Erythroblast (primary cell): ENCODE results near the gene PRSS48.
"Not testable (repeated sequence)": the region's sequence is repeated elsewhere in the genome, so short reads cannot be mapped to it uniquely, and the experiment has no call there.

Experiments used
- DNase-seq, 2 experiments: peaks; one replicate each; lab custom pipeline; 2025; lab: John Stamatoyannopoulos, UW
- GATA1 ChIP-seq: IDR thresholded peaks from 2 replicates; pipeline ENCODE4 v1.6.1; 2011; ENCODE audit warnings: low read depth, mild to moderate bottlenecking, control low read depth, low read length, moderate library complexity
- POLR2A ChIP-seq: IDR thresholded peaks from 2 replicates; pipeline ENCODE4 v1.6.1; 2011; ENCODE audit warnings: mild to moderate bottlenecking, low read length

PRSS48 gene

GRCh38 chr4:151248519-151248918 lies 28.4 kb upstream of the PRSS48 start:
- TF ChIP-seq GATA1 (no peak), POLR2A (no peak)
- no peak for DNase-seq

- TF ChIP-seq POLR2A (no peak), GATA1 (no peak)
- no peak for DNase-seq
Measured at GRCh38 chr4:151250706-151251105, 26.3 kb upstream of the PRSS48 start.

DNA sequence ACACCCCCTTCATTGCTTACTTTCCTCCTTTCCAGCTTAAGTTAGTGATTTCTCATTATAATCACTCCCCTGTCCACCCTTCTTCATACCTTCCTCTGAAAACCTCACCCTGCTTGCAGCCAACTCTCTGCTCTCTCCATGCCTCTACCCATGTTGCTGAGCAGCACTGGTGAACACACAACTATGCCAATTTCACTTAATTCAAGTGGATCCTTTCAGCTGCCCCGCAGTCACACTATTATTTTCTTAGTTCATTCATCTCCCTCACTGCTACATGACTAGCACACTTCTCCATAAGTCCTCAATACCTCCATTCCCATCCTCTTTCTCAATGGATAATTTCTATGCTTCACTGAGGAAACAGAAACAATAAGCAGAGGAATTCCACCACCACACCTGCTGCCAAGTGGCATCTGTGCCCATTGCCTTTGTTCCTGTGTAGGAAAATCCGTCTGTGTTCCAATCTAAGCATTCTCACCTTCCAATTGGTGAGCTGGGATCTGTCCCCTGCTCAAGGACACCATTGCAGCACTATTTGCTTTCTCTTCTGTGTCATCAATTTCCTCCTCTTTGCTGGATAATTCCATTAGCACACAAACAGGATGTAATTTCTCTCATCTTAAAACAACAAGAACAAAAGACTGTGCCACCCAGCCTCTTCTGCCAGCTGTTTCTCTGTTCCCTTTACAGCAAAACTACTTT lies 25.2 kb upstream of the PRSS48 start:
- no peak for TF ChIP-seq POLR2A
- no peak for TF ChIP-seq GATA1
- no peak for DNase-seq

- DNase-seq, result not testable (repeated sequence)
Measured at GRCh38 chr4:151255226-151255625, 21.7 kb upstream of the PRSS48 start.

DNA sequence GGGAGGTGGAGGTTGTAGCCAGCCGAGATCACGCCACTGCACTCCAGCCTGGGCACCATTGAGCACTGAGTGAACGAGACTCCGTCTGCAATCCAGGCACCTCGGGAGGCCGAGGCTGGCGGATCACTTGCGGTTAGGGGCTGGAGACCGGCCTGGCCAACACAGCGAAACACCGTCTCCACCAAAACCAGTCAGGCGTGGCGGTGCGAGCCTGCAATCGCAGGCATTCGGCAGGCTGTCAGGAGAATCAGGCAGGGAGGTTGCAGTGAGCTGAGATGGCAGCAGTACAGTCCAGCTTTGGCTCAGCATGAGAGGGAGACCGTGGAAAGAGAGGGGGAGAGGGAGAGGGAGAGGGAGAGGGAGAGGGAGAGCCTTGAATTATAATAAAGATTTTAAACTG lies 21.3 kb upstream of the PRSS48 start:
- not testable (repeated sequence) for DNase-seq

DNA sequence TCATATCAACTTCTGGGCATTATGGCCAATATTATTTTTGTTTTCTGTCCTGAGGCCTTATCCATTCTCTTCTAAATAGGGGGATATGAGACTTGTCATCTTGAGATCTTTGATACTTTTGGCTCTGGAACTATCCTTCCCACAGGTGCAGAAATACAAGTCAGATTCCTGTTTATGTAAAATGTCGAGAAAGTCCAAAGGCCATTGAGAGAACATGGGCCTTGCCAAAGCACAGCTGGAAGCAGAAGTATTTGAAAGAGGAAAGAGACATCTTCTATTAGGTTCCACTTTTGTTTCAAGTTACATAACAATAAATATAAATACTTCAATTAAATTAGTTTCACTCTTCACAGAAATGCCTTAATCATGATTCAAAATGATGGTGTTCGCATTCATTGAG lies 20.8 kb upstream of the PRSS48 start:
- DNase-seq, result no peak
- TF ChIP-seq GATA1, result no peak
- TF ChIP-seq POLR2A, result no peak

DNA sequence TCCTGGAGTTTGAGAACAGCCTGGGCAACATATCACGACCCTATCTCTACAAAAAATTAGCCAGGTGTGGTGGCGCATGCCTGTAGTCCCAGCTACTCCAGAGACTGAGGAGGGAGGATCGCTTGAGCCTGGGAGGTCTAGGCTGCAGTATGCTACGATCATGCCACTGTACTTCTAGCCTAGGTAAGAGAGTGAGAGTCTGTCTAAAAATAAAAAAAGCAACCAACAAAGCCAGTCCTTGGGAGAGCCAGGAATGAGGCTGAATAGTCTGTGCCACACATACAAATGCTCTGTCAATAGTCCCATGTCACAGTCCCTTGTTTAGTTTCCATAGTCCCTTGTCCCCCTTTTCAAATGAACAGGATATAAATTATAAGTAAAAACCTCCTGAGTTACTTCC lies 19.3 kb upstream of the PRSS48 start:
- TF ChIP-seq GATA1 (no peak), POLR2A (no peak)
- no peak for DNase-seq

DNA sequence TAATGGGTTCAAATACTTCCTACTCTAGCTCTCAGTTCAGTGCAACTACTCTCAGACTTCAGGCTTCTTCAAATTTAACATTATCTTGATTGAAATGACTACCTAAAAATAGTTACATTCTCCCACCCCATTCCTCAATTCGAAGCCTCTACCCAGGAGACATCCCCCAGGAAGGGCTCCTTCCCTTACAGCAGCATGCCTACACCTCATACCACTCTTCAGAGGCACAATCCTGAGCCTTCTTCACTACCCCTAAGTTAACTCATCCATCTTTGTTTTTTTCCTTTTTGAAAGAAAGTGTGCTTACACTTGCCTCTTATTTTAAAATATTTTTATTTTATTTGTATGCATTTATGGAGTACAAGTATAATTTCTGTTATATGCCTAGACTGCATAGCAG lies 17.2 kb upstream of the PRSS48 start:
- no peak for TF ChIP-seq POLR2A
- TF ChIP-seq GATA1, result no peak
- no peak for DNase-seq

- TF ChIP-seq POLR2A (no peak), GATA1 (no peak)
- DNase-seq, result no peak
Measured at GRCh38 chr4:151260526-151260925, 16.4 kb upstream of the PRSS48 start.

GRCh38 chr4:151263455-151263854 lies 13.5 kb upstream of the PRSS48 start:
- no peak for DNase-seq
- TF ChIP-seq POLR2A (no peak), GATA1 (no peak)

DNA sequence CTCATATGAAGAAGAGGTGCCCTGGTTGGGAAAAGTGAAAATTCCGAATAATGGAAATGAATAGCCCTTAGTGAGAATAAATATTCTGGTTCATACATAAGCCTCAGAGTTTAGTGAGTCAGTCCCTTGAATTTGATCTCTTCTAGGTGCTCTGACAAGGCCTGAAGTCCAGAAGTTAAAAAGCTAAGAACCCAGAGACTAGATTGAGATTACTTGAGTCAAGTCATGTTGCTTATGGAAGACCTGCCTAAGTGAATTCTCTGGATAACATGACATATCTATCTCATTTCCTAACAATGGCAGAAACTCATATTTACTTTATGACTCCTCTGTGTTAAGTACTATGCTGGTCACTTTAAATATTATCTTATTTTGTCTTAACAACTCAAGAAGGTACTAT lies 10.5 kb upstream of the PRSS48 start:
- DNase-seq, result no peak
- TF ChIP-seq POLR2A (no peak), GATA1 (no peak)

- DNase-seq, result no peak
- TF ChIP-seq GATA1 (no peak), POLR2A (no peak)
Measured at GRCh38 chr4:151267104-151267503, 9.9 kb upstream of the PRSS48 start.

DNA sequence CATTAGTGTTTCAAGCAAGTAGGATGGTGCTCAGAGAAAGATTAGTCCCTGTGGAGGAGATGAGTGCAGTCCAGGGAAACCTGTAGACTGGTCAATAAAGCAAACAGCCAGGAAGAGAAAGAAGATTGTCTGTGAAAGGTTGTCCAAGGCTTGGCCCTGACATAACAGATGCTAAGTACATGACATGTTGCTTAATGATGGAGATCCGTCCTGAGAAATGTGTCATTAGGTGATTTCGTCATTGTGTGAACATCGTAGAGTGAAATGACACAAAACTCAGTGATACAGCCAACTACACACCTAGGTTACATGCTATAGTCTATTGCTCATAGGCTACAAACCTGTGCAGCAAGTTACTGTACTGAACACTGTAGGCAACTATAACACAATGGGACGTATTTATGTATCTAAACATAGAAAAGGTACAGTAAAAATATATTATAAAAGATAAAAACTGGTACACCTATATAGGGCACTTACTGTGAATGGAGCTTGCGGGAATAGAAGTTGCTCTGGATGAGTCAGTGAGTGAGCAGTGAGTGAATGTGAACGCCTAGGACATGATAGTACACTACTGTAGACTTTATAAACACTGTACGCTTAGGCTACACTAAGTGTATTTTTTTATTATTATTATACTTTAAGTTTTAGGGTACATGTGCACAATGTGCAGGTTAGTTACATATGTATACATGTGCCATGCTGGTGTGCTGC lies 9.0 kb upstream of the PRSS48 start:
- TF ChIP-seq POLR2A (no peak), GATA1 (no peak)

DNA sequence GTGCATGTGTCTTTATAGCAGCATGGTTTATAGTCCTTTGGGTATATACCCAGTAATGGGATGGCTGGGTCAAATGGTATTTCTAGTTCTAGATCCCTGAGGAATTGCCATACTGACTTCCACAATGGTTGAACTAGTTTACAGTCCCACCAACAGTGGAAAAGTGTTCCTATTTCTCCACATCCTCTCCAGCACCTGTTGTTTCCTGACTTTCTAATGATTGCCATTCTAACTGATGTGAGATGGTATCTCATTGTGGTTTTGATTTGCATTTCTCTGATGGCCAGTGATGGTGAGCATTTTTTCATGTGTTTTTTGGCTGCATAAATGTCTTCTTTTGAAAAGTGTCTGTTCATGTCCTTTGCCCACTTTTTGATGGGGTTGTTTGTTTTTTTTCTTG lies 8.1 kb upstream of the PRSS48 start:
- not testable (repeated sequence) for DNase-seq

More for the DNA sequence above, 9.0 kb upstream of the PRSS48 start:
- no peak for DNase-seq
